Neural cell (in vitro differentiated cells): Measurements from ENCODE around the gene FNDC3B. TPM values are rescaled to one million over a fixed set of nuclear protein-coding genes. Genes with fewer than 3 reads are reported as not detected.

Experiments used
- H2AFZ ChIP-seq: fragments of 200-600, 300-800 bp; sonication (generic), shearing (Covaris generic); 2 replicates; pipeline ENCODE4 v1.6.0; 2014; ENCODE audit warnings: low read depth, mild to moderate bottlenecking, antibody characterized with exemption, low read length, moderate library complexity
- H3F3A ChIP-seq: fragments of 200-600 bp; shearing (Covaris generic); 2 replicates; pipeline ENCODE4 v1.6.1; 2016; ENCODE audit warnings: mild to moderate bottlenecking, moderate library complexity, mixed read lengths, antibody characterized with exemption, low read length; ENCODE audit not compliant: insufficient read depth, poor library complexity, severe bottlenecking
- H3K27ac ChIP-seq: fragments of 200-600, 300-800 bp; sonication (generic), shearing (Covaris generic); 2 replicates; pipeline ENCODE4 v1.5.1; 2014; ENCODE audit warnings: mild to moderate bottlenecking, low read length, moderate library complexity
- H3K27me3 ChIP-seq: fragments of 300-800, 200-600 bp; sonication (generic), shearing (Covaris generic); 2 replicates; pipeline ENCODE4 v1.6.0; 2014; ENCODE audit warnings: mild to moderate bottlenecking, low read depth, low read length, moderate library complexity; ENCODE audit not compliant: insufficient read depth
- H3K36me3 ChIP-seq: fragments of 300-800, 200-600 bp; sonication (generic), shearing (Covaris generic); 2 replicates; pipeline ENCODE4 v1.5.1; 2014; ENCODE audit warnings: mild to moderate bottlenecking, antibody characterized with exemption, low read length, moderate library complexity; ENCODE audit not compliant: insufficient read depth
- H3K4me2 ChIP-seq: fragments of 300-800, 200-600 bp; sonication (generic), shearing (Covaris generic); 2 replicates; pipeline ENCODE4 v1.6.0; 2014; ENCODE audit warnings: mild to moderate bottlenecking, low read length
- H3K4me3 ChIP-seq: fragments of 300-800, 200-600 bp; sonication (generic), shearing (Covaris generic); 2 replicates; pipeline ENCODE4 v1.5.1; 2014; ENCODE audit warnings: mild to moderate bottlenecking, low read length, moderate library complexity
- H3K79me2 ChIP-seq: fragments of 200-600 bp; shearing (Covaris generic); replicated peaks from 2 replicates; pipeline ENCODE4 v1.6.0; 2014; ENCODE audit warnings: mild to moderate bottlenecking, low read length, moderate library complexity; ENCODE audit not compliant: insufficient read depth
- H3K9ac ChIP-seq: fragments of 300-800, 200-600 bp; sonication (generic), shearing (Covaris generic); 2 replicates; pipeline ENCODE4 v1.6.1; 2016; ENCODE audit warnings: mild to moderate bottlenecking, low read length, mixed read lengths
- H3K9me2 ChIP-seq: fragments of 200-600 bp; shearing (Covaris generic); 2 replicates; pipeline ENCODE4 v1.6.1; 2016; ENCODE audit warnings: mild to moderate bottlenecking, low read length, mixed read lengths; ENCODE audit not compliant: insufficient read depth
- H3K9me3 ChIP-seq: fragments of 200-600, 300-800 bp; sonication (generic), shearing (Covaris generic); 2 replicates; pipeline ENCODE4 v1.6.1; 2016; ENCODE audit warnings: mild to moderate bottlenecking, mixed run types, low read length, moderate library complexity, mixed read lengths
- H4K20me1 ChIP-seq: fragments of 200-600 bp; shearing (Covaris generic); 2 replicates; pipeline ENCODE4 v1.6.1; 2016; ENCODE audit warnings: mild to moderate bottlenecking, mixed run types; ENCODE audit not compliant: insufficient read depth
- CTCF ChIP-seq: fragments of 450-650 bp; IDR thresholded peaks from 2 replicates; pipeline ENCODE4 v1.5.1; 2014; ENCODE audit warnings: antibody characterized with exemption, mild to moderate bottlenecking, moderate library complexity; ENCODE audit not compliant: poor library complexity, severe bottlenecking
- EP300 ChIP-seq: fragments of 450-650 bp; conservative IDR thresholded peaks from 2 replicates; pipeline ENCODE4 v1.6.1; 2014; ENCODE audit warnings: antibody characterized with exemption, mild to moderate bottlenecking, moderate library complexity; ENCODE audit not compliant: poor library complexity, severe bottlenecking
- EZH2 ChIP-seq: fragments of 200-600, 300-800 bp; shearing (Covaris generic), sonication (generic); IDR thresholded peaks from 2 replicates; pipeline ENCODE4 v1.6.1; 2014; ENCODE audit warnings: antibody characterized with exemption, low read length, borderline replicate concordance, mild to moderate bottlenecking; ENCODE audit not compliant: insufficient read depth, poor library complexity, severe bottlenecking
- MXI1 ChIP-seq: fragments of 450-650 bp; conservative IDR thresholded peaks from 2 replicates; pipeline ENCODE4 v1.6.1; 2014; ENCODE audit warnings: antibody characterized with exemption, mild to moderate bottlenecking; ENCODE audit not compliant: poor library complexity, severe bottlenecking
- POLR2AphosphoS5 ChIP-seq: IDR thresholded peaks from 2 replicates; pipeline ENCODE4 v1.6.1; 2012
- RAD21 ChIP-seq: fragments of 450-650 bp; conservative IDR thresholded peaks from 2 replicates; pipeline ENCODE4 v1.6.1; 2014; ENCODE audit warnings: antibody characterized with exemption, mild to moderate bottlenecking, moderate library complexity
- REST ChIP-seq: IDR thresholded peaks from 2 replicates; pipeline ENCODE4 v1.6.1; 2012; ENCODE audit warnings: borderline replicate concordance
- SMC3 ChIP-seq: fragments of 450-650 bp; conservative IDR thresholded peaks from 2 replicates; pipeline ENCODE4 v1.6.1; 2014; ENCODE audit warnings: antibody characterized with exemption, mild to moderate bottlenecking, moderate library complexity; ENCODE audit not compliant: poor library complexity
- TAF1 ChIP-seq: IDR thresholded peaks from 2 replicates; pipeline ENCODE4 v1.6.1; 2012; ENCODE audit warnings: low read depth
- polyA plus RNA-seq: library from polyadenylated mRNA; depleted of rRNA; stranded (reverse); fragments of >200 nt; gene quantifications from 2 replicates; pipeline ENCODE4 v1.2.3, GENCODE V29; 2014

FNDC3B gene
- polyA plus RNA-seq, 1 donor from 2014 or later: 4.9 TPM

GRCh38 chr3:172259726-172260248, 220.4 kb downstream of the FNDC3B start:
- Histone ChIP-seq H3K4me2 (no peak overlapping the region), H3K27ac (no peak overlapping the region), H3K79me2 (no peaks in the 10 kb centered on the region)

GRCh38 chr3:172260381-172260780, 221.0 kb downstream of the FNDC3B start:
- Histone ChIP-seq H3K36me3 (no peaks in the 10 kb centered on the region), H3K9ac (no peak overlapping the region), H4K20me1 (no peaks in the 10 kb centered on the region), H3K79me2 (no peaks in the 10 kb centered on the region), H3K27me3 (no peaks in the 10 kb centered on the region), H3K9me3 (no peaks in the 10 kb centered on the region), H3F3A (no peaks in the 10 kb centered on the region), H3K4me2 (no peak overlapping the region), H3K4me3 (no peak overlapping the region), H3K9me2 (no peaks in the 10 kb centered on the region), H3K27ac (no peak overlapping the region), H2AFZ (no peak overlapping the region)
- TF ChIP-seq POLR2AphosphoS5 (no peak), MXI1 (no peak), EZH2 (no peak), TAF1 (no peak), REST (no peak), EP300 (no peak), SMC3 (no peak), RAD21 (no peak)

More at GRCh38 chr3:172259726-172260248, 220.4 kb downstream of the FNDC3B start:
- H2AFZ ChIP-seq: no peak overlapping the region
- no peaks in the 10 kb centered on the region for H3K36me3 ChIP-seq
- TF ChIP-seq SMC3 (no peak), EZH2 (no peak), RAD21 (no peak), POLR2AphosphoS5 (no peak), MXI1 (no peak), REST (no peak), TAF1 (no peak), CTCF (no peak), EP300 (no peak)
- H3K9me3 ChIP-seq: no peaks in the 10 kb centered on the region
- H3K9ac ChIP-seq: no peak overlapping the region
- H3K4me3 ChIP-seq: no peak overlapping the region
- H4K20me1 ChIP-seq: no peaks in the 10 kb centered on the region
- H3F3A ChIP-seq: no peaks in the 10 kb centered on the region
- H3K27me3 ChIP-seq: no peaks in the 10 kb centered on the region
- no peaks in the 10 kb centered on the region for H3K9me2 ChIP-seq
